ENCODE results near the gene C1QTNF12.

DNA sequence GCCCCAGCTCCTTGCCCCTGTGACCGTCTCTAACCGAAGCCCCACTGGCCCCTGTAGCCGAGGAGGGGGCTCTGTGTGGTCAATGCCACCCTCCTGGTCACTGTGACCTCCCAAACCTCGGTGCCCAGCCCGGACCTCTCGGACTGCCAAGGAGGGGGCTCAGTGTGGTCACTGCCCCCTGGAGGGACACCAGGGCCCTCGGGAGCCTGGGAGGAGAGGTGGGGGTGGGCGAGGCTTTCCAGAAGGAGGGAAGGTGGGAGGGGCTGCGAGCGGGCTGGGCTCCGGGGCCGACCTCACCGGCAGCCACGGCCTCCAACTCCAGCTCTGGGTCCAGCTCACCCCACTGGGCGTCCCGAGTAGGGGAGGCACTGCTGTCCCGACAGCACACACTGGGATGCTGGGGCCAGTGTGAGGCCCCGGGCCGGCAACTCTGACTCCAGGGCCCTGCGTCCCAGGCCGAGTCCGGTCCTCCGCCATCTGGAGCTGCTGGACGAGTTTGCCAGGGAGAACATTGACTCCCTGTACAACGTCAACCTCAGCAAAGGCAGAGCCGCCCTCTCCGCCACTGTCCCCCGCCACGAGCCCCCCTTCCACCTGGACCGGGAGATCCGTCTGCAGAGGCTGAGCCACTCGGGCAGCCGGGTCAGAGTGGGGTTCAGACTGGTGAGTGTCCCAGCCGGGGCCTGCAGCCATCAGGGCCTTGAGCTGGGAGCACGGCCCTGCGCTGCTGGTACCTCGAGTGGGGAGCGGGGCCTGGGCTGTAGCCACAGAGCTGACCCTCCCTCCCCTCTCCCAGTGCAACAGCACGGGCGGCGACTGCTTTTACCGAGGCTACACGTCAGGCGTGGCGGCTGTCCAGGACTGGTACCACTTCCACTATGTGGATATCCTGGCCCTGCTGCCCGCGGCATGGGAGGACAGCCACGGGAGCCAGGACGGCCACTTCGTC, 40.1 kb upstream of the C1QTNF12 start:
- no peak for TF ChIP-seq CTCF (conservative IDR thresholded peaks at IDR 0.05; ENCODE audit: low read length)
- TF ChIP-seq EZH2phosphoT487 (IDR thresholded peaks at IDR 0.05; ENCODE audit: borderline replicate concordance, low read depth, low read length) = no peak

All from OCI-LY7 (cell line).